ENCODE data around the gene MGAT5.

Gene MGAT5

DNA sequence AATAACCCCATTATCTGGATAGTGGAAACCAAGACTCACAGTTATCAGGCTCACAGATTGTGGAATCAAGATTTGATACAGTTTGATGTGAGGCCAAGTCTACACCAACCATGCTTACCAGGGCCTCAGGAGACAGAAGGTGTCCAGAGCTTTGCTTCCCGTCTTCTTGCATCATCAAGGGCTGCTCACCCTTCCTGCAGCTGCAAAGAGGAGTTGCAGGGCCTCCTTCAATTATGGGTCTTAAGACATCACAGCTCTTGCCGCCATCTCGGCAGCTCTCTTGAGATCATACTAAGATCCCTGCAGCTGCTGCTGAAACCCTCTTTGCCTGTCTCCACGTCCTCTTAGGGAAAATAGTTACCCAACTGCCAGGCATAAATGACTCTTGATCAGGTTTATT, 176.0 kb downstream of the MGAT5 start:
- DNase-seq, result no peak

DNA sequence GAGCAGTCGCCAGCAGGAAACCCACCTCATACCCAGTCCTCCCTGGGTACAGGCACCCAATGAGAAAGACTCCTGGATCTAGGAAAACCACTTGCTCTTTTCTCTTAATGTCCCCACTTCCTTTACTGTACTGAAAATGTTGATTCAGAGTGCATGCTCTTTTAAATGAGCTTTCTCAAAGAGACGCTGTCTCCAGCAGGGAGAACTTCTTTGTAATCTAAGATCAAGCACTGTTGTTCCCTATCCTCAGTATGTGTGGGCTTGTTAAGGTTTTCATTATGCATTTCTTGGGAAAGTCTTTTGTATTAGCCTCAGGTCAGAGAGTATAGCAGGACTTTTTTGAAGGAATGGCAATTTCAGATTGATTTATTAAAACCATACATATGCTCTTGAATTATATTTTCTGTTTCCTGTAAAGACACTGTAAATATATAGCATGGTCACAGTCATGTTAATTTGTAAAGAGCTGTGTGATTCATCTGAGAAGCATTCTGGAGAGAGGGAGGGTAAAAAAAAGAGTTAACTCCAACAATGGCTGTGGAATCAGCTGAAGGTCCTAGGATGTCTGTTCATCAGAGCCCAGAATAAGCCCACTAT, 178.1 kb downstream of the MGAT5 start:
- DNase-seq, result no peak

DNA sequence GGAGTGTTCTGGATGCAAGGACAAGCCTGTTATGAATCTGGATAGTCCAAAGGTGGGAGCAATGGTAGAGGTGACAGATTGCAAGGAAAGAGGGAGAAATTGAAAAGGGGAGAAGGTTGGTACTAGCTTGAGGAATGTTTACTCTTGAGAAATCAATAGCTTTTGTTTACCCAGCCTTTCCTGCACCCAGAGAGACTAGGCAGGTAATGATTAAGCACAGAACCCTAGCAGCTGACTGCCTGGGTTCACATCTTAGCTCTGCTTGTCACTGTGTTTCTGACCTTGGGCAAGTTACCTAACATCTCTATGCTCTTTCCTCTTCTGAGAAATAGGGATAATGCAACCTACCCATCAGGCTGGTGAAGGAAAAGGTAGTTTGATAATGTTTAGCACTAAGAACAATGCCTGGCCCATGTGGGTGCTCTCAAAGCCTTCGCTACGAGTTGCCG, 178.6 kb downstream of the MGAT5 start:
- no peak for DNase-seq

DNA sequence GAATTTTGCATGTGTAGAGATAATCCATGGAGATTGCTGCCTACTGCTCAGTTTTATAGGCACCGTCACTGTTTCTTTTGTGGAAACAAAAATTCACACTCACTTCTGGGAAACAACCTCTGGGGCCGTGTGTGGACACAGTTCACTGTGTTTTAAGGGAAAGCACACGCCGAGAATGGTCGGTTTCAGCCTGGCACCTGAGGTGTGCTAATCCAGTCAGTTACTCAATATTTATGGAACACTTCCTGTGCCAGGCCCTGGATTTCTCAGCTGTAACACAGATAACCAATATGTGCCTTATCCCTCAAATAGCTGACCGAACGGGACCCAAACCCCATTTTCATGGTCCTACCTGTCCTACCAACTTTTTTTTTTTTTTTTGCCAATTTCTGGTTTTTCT, 179.6 kb downstream of the MGAT5 start:
- DNase-seq, result no peak

DNA sequence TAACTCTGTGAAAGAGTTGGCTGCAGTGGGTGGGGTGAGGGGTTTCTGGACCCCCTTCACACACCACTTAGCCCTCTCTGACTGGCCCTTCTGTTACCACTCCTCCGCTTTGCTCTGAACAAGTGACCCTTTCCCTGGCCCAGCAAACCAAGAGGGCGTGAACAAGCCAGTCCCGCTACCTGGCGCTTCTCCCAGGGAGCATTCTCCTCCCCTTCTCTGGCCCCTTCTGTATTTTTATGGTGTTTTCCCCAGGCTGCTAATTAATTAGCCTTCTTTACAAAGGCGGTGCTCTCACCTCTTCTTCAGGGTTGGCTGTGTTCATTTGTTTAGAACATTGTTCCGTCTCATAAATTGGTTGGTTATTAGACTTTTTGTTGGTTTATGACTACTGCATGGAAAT, 180.1 kb downstream of the MGAT5 start:
- DNase-seq, result no peak

DNA sequence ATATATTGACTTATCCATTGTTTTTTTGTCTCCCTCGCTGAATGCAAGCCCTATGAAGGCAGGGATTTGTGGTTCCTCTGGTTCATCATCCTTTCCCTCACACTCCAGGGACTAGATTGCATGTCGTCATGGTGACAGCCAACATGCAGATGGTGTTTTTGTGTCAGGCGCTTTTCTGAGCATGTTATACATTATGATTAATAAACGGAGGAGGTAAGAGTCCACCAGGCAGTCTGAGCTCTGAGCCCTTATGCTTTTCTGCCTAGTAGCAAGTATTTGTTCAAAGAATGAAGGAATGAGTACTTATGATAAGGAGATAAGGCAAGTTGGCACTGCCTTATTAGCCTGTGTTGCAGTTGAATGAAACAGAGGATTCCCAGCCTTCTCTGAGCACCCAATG, 181.6 kb downstream of the MGAT5 start:
- DNase-seq, result peak in 1 of 2 experiments; percentile 27

DNA sequence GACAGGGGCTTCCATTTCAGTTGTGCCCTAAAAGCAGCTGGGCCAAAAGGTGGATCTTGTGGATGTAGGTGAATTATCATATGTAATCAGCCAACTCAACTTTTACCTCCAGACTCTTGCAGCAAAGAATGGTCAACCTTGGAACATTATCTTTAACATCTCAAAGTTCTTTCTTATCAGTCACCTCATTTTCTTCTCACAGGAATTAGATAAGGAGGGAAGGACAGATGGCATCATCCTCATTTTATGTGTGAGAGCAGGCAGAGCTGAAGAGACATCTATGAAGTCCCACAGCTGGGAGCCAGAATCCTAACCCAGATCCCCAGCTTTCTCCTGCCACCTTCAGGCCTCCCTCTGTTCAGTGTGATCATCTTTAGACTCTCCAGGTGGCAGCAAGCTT, 182.1 kb downstream of the MGAT5 start:
- no peak for DNase-seq

DNA sequence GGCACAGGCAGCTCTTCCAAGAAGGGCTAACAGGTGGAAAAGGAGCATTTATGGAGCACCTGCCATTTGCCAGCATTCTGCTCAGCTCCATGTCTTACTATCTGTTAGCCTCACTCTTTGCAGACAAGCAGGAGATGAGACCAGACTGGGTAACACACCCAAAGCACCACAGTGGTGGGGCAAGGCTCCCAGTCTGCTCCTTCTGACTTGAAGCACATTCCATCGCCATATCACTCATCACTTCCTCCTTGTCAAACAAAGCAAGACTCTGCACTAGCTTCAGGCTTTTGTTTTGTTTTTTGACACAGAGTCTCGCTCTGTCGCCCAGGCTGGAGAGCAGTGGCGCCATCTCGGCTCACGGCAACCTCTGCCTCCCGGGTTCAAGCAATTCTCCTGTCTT, 182.8 kb downstream of the MGAT5 start:
- no peak for DNase-seq

DNA sequence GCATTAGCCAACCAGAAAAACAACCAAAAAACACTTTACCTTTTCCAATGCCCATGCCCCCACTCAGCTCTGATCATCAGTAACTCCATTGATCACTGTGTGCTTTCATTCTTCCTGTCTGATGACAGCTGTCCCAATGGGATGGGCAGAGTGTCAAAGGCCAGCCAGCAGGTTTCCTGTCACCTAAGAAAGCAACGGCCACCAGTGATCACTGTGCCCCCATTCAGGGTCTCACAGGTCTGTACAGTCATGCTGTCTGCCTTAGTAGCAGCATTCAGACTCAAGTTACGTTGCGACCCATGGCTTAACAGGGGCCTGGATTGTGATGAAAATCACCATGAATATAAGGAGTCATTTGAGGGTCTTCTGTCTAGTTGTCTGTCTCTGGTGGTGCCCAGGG, 184.5 kb downstream of the MGAT5 start:
- DNase-seq, result no peak

DNA sequence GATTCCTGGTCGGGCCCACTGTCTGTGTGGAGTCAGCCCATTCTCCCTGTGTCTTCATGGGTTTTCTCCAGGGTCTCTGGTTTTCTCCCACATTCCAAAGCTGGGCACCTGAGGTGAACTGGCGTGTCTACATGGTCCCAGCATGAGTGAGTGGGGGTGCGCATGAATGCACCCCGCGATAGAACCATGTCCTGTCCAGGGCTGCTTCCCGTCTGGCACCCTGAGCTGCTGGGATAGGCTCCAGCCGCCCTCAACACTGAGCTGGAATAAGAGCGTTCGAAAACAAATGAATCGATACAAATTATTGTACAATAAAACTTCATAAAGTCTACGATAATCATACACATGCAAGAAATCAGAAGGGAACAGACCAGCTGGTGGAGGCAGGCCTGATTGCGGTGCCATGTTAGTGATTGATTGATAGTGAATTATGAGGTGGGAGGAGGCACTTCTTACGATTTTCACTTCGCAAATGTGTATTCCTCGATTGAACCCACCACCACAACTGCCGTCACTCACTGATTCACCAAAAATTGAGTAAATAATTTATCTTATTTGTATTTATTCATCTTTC, 186.6 kb downstream of the MGAT5 start:
- no peak for DNase-seq

DNA sequence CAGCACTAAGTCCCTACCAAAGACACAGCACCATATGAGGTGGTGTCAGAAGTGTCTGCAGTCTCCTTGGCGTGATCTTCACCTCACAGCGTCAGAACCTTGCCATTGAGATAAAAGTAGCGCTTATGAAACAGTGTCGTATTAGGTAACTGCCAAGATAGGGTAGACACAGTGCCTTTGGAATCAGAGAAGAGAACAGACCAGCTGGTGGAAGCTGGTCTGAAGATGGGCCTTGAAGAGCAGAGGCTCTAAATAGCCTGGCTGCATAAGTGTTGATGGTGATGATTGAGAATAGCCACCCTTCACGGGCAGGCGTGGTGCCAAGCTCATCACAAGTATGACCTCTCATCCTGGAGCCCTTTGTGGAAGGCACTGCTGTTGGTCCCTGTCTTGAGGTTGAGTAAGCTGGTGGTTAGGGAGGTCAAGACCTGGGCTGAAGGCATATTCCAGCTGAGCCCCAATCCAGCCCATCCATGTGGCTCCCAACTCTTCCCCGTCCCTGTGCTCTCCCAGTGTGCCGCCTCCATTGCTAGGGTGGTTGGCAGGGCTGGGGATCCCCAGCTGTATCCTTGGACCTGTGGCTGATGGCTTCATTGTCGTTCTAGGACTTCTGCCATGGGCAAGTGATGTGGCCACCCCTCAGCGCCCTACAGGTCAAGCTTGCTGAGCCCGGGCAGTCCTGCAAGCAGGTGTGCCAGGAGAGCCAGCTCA, 187.4 kb downstream of the MGAT5 start:
- DNase-seq, result no peak

DNA sequence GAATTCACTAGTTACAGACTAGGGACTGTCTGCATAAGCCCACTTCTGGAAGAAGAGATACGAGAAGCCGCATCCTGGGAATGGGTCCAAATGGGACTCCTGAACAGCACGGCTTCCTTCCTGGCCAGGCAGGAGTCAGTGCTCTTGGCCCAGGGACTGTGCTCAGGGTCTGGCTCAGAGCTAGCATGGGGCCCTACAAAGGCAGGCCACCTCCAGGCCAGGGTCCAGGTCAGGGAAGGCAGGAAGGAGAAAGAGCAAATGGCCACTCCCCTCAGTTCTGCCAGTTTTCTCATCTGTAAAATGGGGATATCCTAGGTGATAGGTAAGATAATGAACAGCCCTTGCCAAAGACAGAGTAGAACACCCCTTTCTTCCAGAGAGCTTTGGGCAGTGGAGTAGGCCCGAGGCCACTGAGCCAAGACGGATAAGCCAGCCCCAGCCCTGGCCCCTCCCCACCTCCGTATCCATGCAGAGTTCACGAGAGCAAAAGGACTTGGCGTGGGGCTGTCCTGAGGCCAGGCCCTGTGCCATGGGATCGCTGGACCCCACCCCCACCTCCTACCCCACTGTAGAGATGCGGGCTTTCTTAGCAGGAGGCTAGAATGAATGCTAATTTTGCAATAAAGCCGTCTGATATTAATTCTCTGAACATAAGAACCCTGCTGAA, 190.1 kb downstream of the MGAT5 start:
- no peak for DNase-seq

DNA sequence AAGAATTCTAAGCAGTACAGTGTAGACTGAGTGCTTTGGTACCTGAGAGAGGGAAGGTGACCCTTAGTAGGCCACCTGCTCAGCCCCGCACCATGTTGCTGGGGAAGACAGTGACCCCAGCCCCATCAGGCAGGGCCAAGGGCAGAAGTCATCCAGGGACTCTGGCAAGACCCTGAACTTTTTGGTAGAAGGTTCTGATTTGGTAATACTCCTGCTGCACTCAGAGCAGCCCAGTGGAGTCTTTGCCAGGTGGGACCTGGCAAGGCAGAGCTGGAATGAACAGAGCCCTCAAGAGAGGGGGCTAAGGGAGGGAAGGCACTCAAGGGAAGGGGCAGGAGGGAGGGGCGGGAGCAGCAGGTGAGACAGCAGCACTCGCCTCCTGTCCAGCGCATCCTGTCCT, 191.2 kb downstream of the MGAT5 start:
- DNase-seq, result no peak

DNA sequence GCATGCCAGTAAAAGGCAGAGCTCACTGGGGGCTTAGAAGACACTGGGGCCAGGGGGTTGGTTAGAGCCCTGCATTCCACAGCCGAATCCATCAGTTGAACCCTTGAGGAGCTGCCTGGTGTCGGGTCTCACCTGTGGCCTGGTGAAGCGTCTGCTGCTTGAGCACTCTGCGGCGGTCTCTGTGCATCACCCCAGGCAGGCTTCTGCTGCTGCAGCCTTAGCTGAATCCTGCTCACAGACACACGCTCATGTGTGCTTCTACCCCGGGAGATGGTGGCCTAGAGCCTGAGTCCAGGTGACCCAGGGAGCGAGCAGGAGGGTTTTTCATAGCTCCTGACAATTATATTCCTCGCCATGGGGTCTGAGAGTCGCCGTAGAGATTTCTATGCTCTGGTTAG, 192.1 kb downstream of the MGAT5 start:
- DNase-seq, result peak; percentile 39 to 73

DNA sequence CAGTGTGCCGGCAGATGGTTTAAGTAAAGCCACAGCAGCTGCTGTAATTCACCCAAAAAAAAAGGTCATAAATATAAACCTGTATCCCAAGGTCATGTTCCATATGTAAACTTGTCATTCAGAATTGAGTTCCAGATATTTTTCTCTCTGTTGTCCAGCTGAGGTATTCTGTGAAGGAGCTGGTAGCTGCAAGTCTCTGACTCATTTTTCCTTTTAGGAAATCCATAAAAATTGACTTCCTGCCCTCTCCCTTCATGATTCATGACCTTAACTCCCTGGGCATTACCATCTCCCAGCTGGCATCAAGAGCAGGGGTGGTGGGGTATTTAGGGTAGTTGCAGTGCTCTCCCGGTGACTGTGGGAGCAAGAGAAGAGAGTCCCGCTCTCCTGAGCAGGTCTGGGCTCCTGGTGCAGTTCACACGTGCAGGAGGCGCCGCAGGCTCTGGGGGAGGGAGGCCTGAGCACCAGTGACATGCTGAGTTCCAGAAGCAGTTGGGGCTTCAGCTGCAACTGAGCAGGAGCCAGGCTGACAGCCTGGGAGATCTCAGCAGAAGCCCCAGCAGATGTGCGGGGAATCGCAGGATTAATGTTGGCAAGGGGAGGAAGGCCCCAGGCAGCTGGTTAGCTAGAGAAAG, 192.6 kb downstream of the MGAT5 start:
- peak; percentile 88 to 91 for DNase-seq

DNA sequence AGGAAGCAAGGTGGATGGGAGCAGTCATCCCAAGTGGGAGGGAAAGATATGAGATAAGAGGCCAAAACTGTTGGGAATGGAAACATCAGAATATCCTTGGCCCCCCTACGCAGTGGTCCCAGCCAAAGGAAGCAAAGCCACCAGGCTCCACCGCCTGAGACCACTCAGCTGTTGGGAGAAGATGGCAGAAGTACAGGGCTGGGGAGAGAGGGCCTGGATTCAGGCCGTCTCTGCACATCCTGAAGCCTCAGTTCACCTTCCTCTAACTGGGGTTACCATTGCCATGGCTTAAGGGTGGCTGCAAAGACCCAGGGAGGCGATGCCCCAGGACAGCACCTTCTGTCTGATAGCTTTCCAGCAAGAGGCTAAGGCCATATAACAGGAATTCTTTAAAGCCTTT, 193.8 kb downstream of the MGAT5 start:
- no peak for DNase-seq

DNA sequence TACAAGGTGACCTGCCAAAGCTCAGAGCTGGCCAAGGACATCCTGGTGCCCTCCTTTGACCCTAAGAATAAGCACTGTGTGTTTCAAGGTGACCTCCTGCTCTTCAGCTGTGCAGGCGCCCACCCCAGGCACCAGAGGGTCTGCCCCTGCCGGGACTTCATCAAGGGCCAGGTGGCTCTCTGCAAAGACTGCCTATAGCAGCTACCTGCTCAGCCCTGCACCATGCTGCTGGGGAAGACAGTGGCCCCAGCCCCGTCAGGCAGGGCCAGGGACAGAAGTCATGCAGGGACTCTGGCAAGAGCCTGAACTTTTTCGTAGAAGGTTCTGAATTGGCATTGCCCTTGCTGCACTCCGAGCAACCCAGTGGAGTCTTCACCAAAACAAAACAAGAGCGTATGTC, 194.8 kb downstream of the MGAT5 start:
- DNase-seq, result no peak

DNA sequence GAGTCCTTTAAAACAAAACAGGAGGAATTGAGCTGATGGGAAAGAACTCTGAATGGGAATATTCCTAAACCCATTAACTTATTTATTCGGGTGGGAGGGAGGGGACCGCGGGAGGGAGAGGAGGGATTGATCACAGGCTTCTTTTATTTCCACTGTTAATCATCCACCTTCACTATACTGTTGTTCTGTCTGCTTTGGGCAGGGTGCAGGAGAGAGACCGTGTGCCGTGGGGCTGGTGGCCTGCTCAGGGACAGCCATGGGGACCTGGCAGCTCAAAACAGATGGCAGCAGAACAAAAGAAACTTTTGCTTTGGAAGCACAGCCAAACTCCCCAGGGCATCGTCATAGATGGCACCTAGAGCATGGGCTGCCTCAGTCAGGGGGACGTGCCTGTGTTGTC, 195.3 kb downstream of the MGAT5 start:
- no peak for DNase-seq

DNA sequence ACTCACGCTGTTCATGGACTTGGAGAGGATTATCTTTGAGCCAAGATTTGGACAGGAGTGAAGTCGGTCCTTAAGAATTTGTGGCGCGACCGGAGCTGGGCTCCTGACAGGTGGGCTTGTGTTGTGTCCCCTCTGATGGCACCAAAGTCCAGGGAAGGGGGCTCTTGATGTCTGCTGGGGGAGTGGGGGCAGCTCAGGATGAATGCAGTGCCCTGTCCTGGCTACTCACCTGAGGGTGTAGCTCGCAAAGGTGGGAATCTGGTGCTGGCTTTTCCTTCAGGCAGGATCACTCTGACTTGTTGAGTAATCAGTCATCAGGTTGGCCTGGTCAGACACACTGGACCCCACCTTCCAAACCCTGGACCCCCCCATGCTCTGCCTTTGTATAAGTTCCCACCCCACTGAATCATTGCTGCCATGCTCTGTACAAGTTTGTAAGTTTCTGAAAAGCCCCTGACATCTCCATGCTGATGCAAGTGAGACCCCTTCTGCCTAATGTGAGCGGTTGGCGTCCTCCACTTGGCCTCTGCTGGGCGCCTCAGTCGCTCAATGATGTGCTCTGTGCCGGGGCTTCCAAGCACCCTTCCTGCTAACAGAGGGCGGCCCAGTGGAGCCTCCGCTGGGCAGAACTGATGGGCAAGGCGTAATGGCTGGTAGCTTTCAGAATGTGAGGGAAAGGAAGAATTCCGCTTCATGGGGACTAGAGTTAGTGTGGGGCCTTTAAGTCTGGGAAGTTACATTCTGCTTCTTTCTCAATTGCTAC, 196.1 kb downstream of the MGAT5 start:
- no peak for DNase-seq

DNA sequence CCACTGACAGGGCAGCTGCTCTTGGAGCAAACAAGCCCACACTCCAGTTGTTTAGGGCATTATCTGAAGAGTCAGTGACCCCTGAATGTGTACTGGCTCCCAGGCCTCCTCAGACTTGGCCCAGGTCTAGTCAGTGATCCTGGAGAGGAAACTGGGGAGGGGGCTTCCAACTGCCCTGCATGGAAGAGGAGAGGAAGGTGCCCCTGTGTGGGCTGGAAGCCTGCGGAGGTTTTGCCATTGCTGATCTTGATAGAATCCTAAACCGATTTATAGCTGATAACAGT, 197.4 kb downstream of the MGAT5 start:
- DNase-seq, result no peak

DNA sequence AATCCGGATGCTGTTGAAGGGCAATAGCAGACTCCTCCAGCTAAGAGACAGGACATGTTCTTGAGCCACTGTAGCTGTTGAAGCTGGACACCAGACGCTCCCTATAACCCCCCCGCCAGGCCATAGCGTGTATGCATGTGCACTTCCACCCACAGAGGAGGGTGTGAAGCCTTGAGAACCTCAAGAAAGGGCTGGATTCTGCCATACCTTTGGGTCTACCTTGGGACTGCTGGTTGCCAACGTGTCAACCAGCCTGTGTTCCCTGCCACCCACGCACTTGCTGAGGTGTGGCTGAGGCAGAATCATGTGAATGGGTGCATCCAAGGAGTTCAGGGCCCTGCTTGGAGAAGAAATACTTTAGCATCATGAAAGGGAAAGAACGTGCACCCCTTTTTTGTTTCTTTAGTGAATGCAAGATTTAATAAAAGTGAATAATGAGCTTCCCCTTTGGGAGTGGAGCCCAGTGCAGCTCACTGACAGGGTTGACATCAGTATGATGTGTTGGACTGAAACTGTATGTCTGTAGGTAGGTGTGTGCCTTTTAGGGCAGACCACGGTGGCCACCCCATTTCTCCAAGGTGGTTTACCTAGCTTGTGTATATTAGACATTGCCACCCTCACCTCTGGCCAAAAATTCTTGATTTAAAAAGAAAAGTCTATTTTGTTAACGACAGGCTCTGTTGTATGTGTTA, 198.3 kb downstream of the MGAT5 start:
- no peak for DNase-seq

DNA sequence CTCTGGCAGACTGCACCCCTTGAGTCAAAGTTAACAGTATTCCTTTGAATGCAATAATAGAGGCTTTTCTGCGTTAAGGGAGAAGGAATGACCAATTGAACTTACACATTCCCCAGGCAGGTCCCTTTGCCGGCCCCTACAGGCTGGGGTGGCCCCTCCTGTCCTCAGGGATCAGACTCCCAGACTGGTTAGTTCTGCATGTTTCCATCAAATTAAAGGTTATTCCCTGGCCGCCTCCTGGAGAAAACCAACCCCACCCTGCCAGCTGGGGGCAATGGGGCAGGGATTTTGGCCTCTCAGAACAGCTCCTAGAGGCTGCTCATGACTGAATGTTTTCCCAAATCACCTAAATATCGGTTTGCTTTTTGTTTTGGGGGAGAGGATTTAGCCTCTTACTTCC, 199.6 kb downstream of the MGAT5 start:
- no peak for DNase-seq
